Small intestine (tissue), 7 donors: ENCODE results near the gene HPCA. TPM values are rescaled to one million over a fixed set of nuclear protein-coding genes. Genes with fewer than 3 reads are reported as not detected.

Source experiments
- DNase-seq, 2 donors: peaks; one replicate each; pipeline versions ENCODE4 v3.0.0 to v3.0.0-alpha.2; 2013
- FAIRE-seq: peaks from 2 replicates; lab custom pipeline; 2012; peaks lifted over from hg19 to GRCh38; lab: Jason Lieb, UNC
- H3K27ac ChIP-seq, 3 donors: one replicate each; pipeline ENCODE4 v1.5.1; 2013; ENCODE audit warnings: low read length in 2 of 3, mild to moderate bottlenecking in 2 of 3, control low read depth in 1 of 3, inconsistent platforms in 1 of 3, low read depth in 1 of 3, moderate library complexity in 1 of 3
- H3K27me3 ChIP-seq, 3 donors: one replicate each; pipeline ENCODE4 v1.6.1; 2013; ENCODE audit warnings: low read length in 3 of 3, inconsistent platforms in 1 of 3; ENCODE audit not compliant: control insufficient read depth in 3 of 3, insufficient read depth in 3 of 3
- H3K36me3 ChIP-seq, 3 donors: one replicate each; pipeline ENCODE4 v1.6.1; 2013; ENCODE audit warnings: low read length in 3 of 3, inconsistent platforms in 1 of 3, low read depth in 1 of 3, mild to moderate bottlenecking in 1 of 3, moderate library complexity in 1 of 3; ENCODE audit not compliant: control insufficient read depth in 3 of 3, insufficient read depth in 2 of 3
- H3K4me1 ChIP-seq, 3 donors: one replicate each; pipeline ENCODE4 v1.6.1; 2013; ENCODE audit warnings: low read length in 2 of 3, inconsistent platforms in 1 of 3, low read depth in 1 of 3, mild to moderate bottlenecking in 1 of 3, moderate library complexity in 1 of 3; ENCODE audit not compliant: control insufficient read depth in 3 of 3, insufficient read depth in 2 of 3
- H3K4me3 ChIP-seq, 3 donors: one replicate each; pipeline ENCODE4 v1.5.1; 2013; ENCODE audit warnings: low read length in 3 of 3, control low read depth in 1 of 3, inconsistent platforms in 1 of 3, low read depth in 1 of 3, mild to moderate bottlenecking in 1 of 3, moderate library complexity in 1 of 3
- H3K9me3 ChIP-seq, 2 donors: one replicate each; pipeline ENCODE4 v1.6.1; 2013; ENCODE audit warnings: low read depth in 1 of 2, low read length in 1 of 2; ENCODE audit not compliant: control insufficient read depth in 2 of 2, insufficient read depth in 1 of 2
- WGBS, 3 donors: extraction: QIAGEN DNeasy Blood & Tissue Kit; methylation state at CpG; one replicate each; pipeline ENCODE4 v1.1.7; 2013; 5-methylcytosine and 5-hydroxymethylcytosine counted together
- polyA plus RNA-seq, 4 donors: library from polyadenylated mRNA; stranded (reverse) in 3 of 4; unstranded in 1 of 4; fragments of 200-250 nt in 3 of 4; fragments of 120-200 nt in 1 of 4; gene quantifications; one replicate each; pipeline versions ENCODE4 v1.2.1 to v1.2.3, GENCODE V29; 2013
- donor health status: healthy with polysubstance abuse.
- donor health status: control.
- donor health status: control.
- donor health status: Bipolar disorder and iron deficiency.
- donor health status: healthy.

HPCA gene
- polyA plus RNA-seq, 4 donors = 0.96 to 2.9 (median 1.6) TPM; not detected in 1

- Histone ChIP-seq H3K27me3 (peaks cover 8 to 40% (median 16%) of the 10 kb centered on the region in 3 donors), H3K4me1 (peaks cover 0 to 4% (median 0%) of the 10 kb centered on the region in 3 donors), H3K27ac (no peak overlapping the region), H3K36me3 (no peaks in the 10 kb centered on the region), H3K4me3 (no peak overlapping the region), H3K9me3 (no peaks in the 10 kb centered on the region)
- no peak for FAIRE-seq
- DNase-seq = no peak
- 46 to 51% (median 49%) methylated on average over 4 of the region's 4 CpGs for WGBS, 3 donors
Measured at GRCh38 chr1:32884032-32884372, 2.3 kb upstream of the HPCA start.

- no peak overlapping the region for H3K27ac ChIP-seq
- FAIRE-seq = no peak
- no peak overlapping the region for H3K4me3 ChIP-seq
- no peak for DNase-seq
- H3K9me3 ChIP-seq = no peaks in the 10 kb centered on the region
- peaks cover 0 to 4% (median 0%) of the 10 kb centered on the region in 3 donors for H3K4me1 ChIP-seq
- 42 to 60% (median 45%) methylated on average over 12 of the region's 12 CpGs for WGBS, 3 donors
- H3K27me3 ChIP-seq = peaks cover 10 to 40% (median 16%) of the 10 kb centered on the region in 3 donors
- H3K36me3 ChIP-seq = no peaks in the 10 kb centered on the region
Measured at GRCh38 chr1:32884726-32885125, 1.6 kb upstream of the HPCA start.

DNA sequence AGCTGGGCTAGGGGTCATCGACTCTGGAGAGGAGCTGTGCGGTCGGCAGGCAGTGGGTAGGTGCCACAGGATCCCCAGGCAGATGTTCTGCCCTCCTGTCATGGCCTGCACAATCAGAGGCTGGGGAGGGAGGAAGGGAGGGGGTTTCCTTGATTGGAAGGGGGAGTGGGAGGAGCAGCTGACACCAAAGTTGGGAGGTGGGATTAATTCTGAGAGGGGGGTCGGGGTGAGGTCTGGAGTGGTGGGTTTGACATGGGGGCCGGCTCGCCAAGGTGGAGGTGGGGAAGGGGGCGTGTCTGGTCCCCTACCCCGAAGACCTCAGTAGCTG lies 651 bp upstream of the HPCA start:
- peaks cover 10 to 44% (median 16%) of the 10 kb centered on the region in 3 donors for H3K27me3 ChIP-seq
- FAIRE-seq (no peak), DNase-seq (no peak)
- no peaks in the 10 kb centered on the region for H3K36me3 ChIP-seq
- peaks cover 0 to 4% (median 0%) of the 10 kb centered on the region in 3 donors for H3K4me1 ChIP-seq
- H3K27ac ChIP-seq = no peak overlapping the region
- no peaks in the 10 kb centered on the region for H3K9me3 ChIP-seq
- no peak overlapping the region for H3K4me3 ChIP-seq
- WGBS, 3 donors = 21 to 27% (median 25%) methylated on average over 8 of the region's 8 CpGs

- DNase-seq (no peak), FAIRE-seq (no peak)
- Histone ChIP-seq H3K4me3 (no peak overlapping the region), H3K27ac (no peak overlapping the region), H3K27me3 (peaks cover 10 to 56% (median 16%) of the 10 kb centered on the region in 3 donors), H3K9me3 (no peaks in the 10 kb centered on the region), H3K4me1 (peaks cover 0 to 3% (median 0%) of the 10 kb centered on the region in 3 donors), H3K36me3 (no peaks in the 10 kb centered on the region)
- WGBS, 3 donors = 44 to 47% (median 45%) methylated on average over 16 to 19 of the region's 19 CpGs
Measured at GRCh38 chr1:32886828-32887414, 630 bp downstream of the HPCA start.

- H3K27me3 ChIP-seq = peaks cover 10 to 63% (median 16%) of the 10 kb centered on the region in 3 donors
- no peaks in the 10 kb centered on the region for H3K9me3 ChIP-seq
- 76 to 78% (median 77%) methylated on average over 12 of the region's 12 CpGs for WGBS, 3 donors
- no peak overlapping the region for H3K27ac ChIP-seq
- FAIRE-seq (no peak), DNase-seq (no peak)
- peaks cover 0 to 4% (median 0%) of the 10 kb centered on the region in 3 donors for H3K4me1 ChIP-seq
- H3K36me3 ChIP-seq = no peaks in the 10 kb centered on the region
- H3K4me3 ChIP-seq = no peak overlapping the region
Measured at GRCh38 chr1:32887623-32888022, 1.3 kb downstream of the HPCA start.

- Histone ChIP-seq H3K9me3 (no peaks in the 10 kb centered on the region), H3K4me1 (peaks cover 0 to 5% (median 0%) of the 10 kb centered on the region in 3 donors), H3K4me3 (no peak overlapping the region), H3K27me3 (peaks cover 10 to 65% (median 16%) of the 10 kb centered on the region in 3 donors), H3K36me3 (no peaks in the 10 kb centered on the region), H3K27ac (no peak overlapping the region)
- FAIRE-seq = no peak
- 63 to 74% (median 66%) methylated on average over 3 of the region's 3 CpGs for WGBS, 3 donors
- DNase-seq = no peak
Measured at GRCh38 chr1:32888134-32888533, 1.8 kb downstream of the HPCA start.

DNA sequence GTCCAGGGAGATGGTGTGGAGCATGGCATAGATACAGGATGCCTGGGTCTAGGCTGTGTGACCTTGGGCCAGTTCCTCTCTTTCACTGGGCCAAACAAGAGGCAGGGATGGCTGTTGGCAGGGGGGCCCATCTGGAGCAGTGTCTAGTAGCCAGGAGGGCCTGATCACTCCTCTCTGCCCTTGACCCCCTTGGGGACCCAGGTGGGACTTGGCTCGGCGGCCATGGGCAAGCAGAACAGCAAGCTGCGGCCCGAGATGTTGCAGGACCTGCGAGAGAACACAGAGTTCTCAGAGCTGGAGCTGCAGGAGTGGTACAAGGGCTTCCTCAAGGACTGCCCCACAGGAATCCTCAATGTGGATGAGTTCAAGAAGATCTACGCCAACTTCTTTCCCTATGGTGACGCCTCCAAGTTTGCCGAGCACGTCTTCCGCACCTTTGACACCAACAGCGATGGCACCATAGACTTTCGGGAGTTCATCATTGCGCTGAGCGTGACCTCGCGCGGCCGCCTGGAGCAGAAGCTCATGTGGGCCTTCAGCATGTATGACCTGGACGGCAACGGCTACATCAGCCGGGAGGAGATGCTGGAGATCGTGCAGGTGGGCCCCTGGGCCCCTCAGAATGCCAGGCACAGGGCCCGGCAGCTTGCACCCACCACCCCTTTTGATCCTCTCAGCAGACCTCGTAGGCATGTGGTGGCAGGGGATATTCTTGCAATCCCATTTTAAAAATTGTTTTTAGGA lies 2.6 kb downstream of the HPCA start:
- Histone ChIP-seq H3K4me3 (no peak overlapping the region), H3K36me3 (no peaks in the 10 kb centered on the region), H3K4me1 (peaks cover 0 to 11% (median 0%) of the 10 kb centered on the region in 3 donors), H3K27ac (no peak overlapping the region), H3K27me3 (peaks cover 10 to 68% (median 16%) of the 10 kb centered on the region in 3 donors), H3K9me3 (no peaks in the 10 kb centered on the region)
- 91 to 95% (median 92%) methylated on average over 24 of the region's 24 CpGs for WGBS, 3 donors
- DNase-seq (no peak), FAIRE-seq (no peak)

DNA sequence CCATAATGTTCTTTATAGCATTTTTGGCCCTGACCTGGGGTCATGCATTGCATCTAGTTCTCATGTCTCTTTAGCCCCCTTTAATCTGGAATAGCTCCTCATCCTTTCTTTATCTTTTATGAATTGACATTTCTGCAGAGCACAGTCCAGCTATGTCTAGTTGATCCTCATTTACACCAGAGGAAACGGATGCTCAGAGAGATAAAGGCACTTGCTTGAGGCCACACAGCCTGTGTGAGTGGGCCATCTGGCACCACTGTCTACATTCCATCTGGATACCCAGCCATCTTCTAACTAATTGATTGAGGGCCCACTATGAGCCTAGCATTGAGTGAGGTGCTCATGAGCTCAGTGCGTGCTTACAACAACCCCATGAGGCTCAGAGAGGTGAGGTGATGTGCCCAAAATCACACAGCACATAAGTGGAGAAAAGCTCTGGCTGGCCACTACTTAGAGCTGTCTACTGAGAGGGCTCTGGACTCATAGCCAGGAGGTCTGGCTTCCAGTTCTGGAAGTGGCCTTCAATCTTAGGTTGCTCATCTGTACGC lies 3.5 kb downstream of the HPCA start:
- DNase-seq = no peak
- H3K36me3 ChIP-seq = peaks cover 0 to 4% (median 0%) of the 10 kb centered on the region in 3 donors
- 83 to 88% (median 87%) methylated on average over 3 of the region's 3 CpGs for WGBS, 3 donors
- no peak overlapping the region for H3K4me3 ChIP-seq
- FAIRE-seq = no peak
- peaks cover 10 to 59% (median 16%) of the 10 kb centered on the region in 3 donors for H3K27me3 ChIP-seq
- no peak overlapping the region for H3K27ac ChIP-seq
- H3K4me1 ChIP-seq = peaks cover 0 to 11% (median 0%) of the 10 kb centered on the region in 3 donors
- H3K9me3 ChIP-seq = no peaks in the 10 kb centered on the region
